Neuron (in vitro differentiated cells): ENCODE measurements around the gene SERPIND1.

Experiments
- H2AFZ ChIP-seq: one replicate; pipeline ENCODE4 v1.6.1; 2013; ENCODE audit warnings: low read depth, mild to moderate bottlenecking, inconsistent platforms, low read length, moderate library complexity
- H3K27me3 ChIP-seq: one replicate; pipeline ENCODE4 v1.6.1; 2013; ENCODE audit warnings: low read length; ENCODE audit not compliant: insufficient read depth
- H3K36me3 ChIP-seq: one replicate; pipeline ENCODE4 v1.6.1; 2013; ENCODE audit warnings: low read length; ENCODE audit not compliant: insufficient read depth
- H3K4me1 ChIP-seq: one replicate; pipeline ENCODE4 v1.6.1; 2013; ENCODE audit warnings: low read length; ENCODE audit not compliant: insufficient read depth
- H3K4me3 ChIP-seq: 2 replicates; pipeline ENCODE4 v1.5.1; 2013; ENCODE audit warnings: mild to moderate bottlenecking, low read length, moderate library complexity
- H3K9me3 ChIP-seq: one replicate; pipeline ENCODE4 v1.6.1; 2013; ENCODE audit warnings: low read length

The SERPIND1 gene

DNA sequence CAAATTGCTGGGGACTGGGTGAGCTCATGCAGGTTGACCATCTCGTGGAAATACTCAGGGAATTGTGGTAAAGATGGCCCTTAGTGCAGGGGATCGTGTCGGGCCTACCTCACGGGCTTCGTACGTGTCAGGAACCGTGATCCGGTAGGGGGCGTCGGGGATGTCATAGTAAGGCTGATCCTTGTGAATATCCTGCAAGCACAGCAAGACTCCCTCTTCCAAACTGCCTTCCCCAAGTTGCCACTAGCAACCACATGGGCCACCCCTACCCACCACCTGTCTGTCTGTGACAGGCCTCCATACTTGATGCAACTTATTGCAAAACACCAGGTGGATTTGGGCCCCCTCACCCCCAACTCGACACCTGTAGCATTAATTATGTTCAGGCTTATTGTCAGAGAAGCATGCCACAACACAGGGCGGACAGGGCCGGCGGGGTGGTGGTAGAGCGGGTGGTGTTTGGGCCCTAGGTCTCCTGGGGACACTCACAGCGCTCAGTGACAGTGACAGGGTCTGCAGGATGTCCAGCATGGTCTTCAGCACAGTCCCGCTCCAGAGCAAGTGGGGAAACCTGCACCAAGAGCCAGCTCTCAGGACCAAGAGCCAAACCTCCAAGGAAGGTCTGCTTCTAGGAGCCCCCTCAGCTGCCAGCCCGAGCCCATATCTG, 22.6 kb upstream of the SERPIND1 start:
- Histone ChIP-seq H2AFZ (no peak overlapping the region), H3K4me1 (no peaks in the 10 kb centered on the region), H3K4me3 (no peak overlapping the region), H3K36me3 (peaks cover 36% of the 10 kb centered on the region), H3K27me3 (no peaks in the 10 kb centered on the region), H3K9me3 (no peaks in the 10 kb centered on the region)

DNA sequence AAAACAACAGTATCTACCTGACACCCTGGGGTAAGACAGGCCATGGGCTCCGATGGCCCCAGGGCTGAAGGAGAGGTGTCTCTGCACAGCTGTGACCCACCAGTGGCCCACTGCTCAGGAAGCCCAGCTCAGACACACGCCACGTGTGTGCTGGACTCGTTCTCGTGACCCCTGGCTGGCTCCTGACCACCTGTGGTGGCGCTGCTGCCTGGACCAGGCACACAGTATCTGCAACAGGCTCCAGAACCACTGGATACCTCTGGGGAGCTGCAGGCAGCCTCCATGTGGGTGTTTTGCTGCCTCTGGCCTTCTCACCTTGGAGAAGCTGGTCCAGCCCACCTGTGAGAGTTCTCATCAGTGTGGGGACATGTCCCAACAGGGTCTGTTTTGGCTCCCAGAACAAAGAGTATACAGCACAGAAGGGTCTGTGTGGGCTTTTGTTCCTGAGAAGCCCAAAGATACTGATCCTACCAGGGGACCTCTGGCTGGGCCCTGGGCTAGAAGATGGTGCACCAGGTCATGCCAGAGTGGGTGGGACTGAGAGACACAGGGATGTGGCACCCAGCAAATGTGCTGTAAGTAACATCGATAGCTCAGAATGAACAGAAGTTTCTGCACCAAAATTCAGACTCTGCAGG, 21.7 kb upstream of the SERPIND1 start:
- Histone ChIP-seq H2AFZ (no peak overlapping the region), H3K4me1 (no peaks in the 10 kb centered on the region), H3K4me3 (no peak overlapping the region), H3K9me3 (no peaks in the 10 kb centered on the region), H3K27me3 (no peaks in the 10 kb centered on the region), H3K36me3 (peaks cover 29% of the 10 kb centered on the region)

DNA sequence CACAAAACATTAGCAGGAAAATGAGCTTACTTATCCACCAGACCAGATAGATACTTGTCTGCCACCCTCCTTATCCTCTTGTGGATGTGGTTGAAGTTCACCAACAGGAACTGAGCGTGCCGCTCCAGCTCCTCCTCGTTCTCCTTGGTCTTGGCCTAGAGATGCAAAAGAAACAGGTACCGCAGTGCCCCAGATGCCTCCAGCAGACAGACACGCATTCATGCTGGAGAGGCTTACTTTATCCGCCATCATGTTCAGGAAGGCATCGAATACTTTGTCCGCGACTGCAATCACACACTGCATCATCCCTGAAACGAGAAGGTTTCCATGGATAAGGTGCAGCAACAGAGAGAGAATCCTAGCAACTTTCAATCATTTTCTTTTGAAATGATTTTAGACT, 21.0 kb upstream of the SERPIND1 start:
- Histone ChIP-seq H2AFZ (no peak overlapping the region), H3K9me3 (no peaks in the 10 kb centered on the region), H3K4me1 (no peaks in the 10 kb centered on the region), H3K36me3 (peaks cover 27% of the 10 kb centered on the region), H3K27me3 (no peaks in the 10 kb centered on the region), H3K4me3 (no peak overlapping the region)

DNA sequence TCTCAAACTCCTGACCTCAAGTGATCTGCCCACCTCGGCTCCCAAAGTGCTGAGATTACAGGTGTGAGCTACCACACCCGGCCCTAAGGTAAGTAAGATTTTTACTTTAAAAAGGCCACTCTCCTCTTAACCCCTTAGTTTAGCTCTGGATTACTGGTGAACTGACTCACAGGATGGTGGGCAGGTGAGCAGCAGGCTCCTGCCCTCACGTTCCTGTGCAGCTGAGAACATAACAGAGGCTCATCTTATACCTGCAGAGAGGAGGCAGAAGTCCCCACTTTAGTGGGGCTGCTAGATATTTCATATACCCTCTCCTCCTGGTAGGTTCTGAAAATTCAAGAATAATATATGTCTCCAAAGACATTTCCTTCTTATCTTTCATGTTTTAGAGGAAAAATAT, 17.1 kb upstream of the SERPIND1 start:
- Histone ChIP-seq H3K9me3 (no peaks in the 10 kb centered on the region), H3K4me1 (no peaks in the 10 kb centered on the region), H3K36me3 (peaks cover 28% of the 10 kb centered on the region), H3K4me3 (no peak overlapping the region), H3K27me3 (no peaks in the 10 kb centered on the region), H2AFZ (no peak overlapping the region)

DNA sequence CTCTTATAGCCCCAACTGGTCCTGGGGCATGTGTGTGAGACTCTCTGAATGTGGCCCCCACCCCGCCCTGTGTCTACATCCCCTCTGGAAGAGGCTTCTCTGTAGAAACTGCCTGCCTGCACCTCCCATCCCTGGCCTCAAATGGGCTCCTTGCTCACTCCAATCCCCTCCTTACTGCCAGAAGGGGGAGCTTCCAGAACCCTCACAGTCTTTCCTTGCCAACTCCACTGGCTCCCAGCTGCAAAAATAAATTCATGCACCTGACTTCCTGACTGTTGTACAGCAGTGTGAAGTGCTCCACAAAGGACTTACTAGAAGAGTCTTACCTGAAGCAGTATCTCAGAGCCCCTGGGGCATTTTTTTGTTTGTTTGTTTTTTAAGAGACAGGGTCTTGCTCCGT, 15.2 kb upstream of the SERPIND1 start:
- Histone ChIP-seq H3K9me3 (no peaks in the 10 kb centered on the region), H3K27me3 (no peaks in the 10 kb centered on the region), H3K4me1 (no peaks in the 10 kb centered on the region), H3K4me3 (no peak overlapping the region), H3K36me3 (peaks cover 30% of the 10 kb centered on the region), H2AFZ (no peak overlapping the region)

DNA sequence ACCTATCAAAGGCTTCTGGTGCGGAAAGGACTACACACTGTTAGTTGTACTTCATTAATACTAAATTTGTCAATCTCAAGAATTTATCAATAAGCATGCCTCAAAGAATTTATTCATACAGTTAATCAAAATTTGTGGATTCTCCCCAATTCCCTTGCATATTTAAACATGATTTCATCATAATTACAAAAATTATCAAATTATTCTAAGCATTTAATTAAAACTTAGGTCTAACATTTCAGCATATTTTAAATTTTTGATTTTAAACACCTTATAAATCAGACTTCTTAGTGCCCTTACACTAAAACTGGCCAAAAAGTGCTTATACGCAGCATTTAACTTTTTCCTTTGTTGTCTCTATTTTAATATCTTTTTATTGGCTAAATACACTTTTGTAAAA, 13.8 kb upstream of the SERPIND1 start:
- Histone ChIP-seq H3K4me3 (no peak overlapping the region), H3K36me3 (peaks cover 42% of the 10 kb centered on the region), H3K27me3 (no peaks in the 10 kb centered on the region), H3K4me1 (no peaks in the 10 kb centered on the region), H2AFZ (no peak overlapping the region), H3K9me3 (no peaks in the 10 kb centered on the region)

DNA sequence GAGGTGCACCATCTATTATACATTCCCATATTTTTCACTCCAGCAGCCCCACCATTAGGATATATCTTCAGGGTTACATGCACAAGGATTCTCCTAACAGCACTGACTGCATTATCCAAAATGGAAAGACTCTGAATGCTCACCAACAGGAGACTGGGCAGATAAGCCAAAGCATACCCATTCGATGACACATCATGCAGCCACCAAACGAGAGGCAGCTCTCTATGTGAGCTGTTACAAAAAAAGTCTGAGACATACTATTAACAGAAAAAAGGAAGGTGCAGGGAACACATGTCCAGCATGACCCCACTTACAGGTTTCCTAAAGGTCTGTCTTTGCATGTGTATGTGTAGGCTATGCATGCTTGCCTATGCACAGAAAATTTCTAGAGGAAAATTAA, 12.4 kb upstream of the SERPIND1 start:
- Histone ChIP-seq H3K4me3 (no peak overlapping the region), H3K27me3 (no peaks in the 10 kb centered on the region), H2AFZ (no peak overlapping the region), H3K36me3 (peaks cover 50% of the 10 kb centered on the region), H3K4me1 (no peaks in the 10 kb centered on the region), H3K9me3 (no peaks in the 10 kb centered on the region)

DNA sequence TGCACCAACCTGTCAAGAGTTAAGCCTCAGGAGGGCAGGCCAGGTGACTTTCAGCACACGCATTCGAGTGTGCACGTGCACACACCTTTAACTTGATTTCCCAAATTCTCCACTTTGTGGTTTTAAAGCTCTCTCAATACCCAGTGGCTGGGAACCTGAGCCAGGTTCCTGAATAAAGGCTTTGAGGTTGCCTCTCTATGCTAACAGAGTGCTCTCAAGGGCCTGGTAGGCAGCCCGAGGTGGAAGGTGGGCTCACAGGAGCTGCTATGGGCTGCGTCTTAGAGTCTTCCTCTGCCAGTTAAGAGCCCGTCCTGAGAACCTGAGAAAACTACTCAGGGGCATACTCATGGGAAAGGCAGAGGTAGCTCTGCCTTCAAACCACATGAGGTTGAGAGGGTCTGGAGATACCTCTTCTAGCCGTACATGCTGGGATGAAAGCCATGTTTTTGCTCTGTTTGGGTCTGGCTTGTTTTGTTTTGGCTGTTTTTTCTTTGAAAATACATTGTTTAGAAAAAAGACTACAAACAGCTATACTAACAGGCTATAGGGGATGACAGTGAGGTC, 11.6 kb upstream of the SERPIND1 start:
- no peaks in the 10 kb centered on the region for H3K4me1 ChIP-seq
- no peak overlapping the region for H3K4me3 ChIP-seq
- no peak overlapping the region for H2AFZ ChIP-seq
- H3K9me3 ChIP-seq = no peaks in the 10 kb centered on the region
- no peaks in the 10 kb centered on the region for H3K27me3 ChIP-seq
- H3K36me3 ChIP-seq = peaks cover 48% of the 10 kb centered on the region

DNA sequence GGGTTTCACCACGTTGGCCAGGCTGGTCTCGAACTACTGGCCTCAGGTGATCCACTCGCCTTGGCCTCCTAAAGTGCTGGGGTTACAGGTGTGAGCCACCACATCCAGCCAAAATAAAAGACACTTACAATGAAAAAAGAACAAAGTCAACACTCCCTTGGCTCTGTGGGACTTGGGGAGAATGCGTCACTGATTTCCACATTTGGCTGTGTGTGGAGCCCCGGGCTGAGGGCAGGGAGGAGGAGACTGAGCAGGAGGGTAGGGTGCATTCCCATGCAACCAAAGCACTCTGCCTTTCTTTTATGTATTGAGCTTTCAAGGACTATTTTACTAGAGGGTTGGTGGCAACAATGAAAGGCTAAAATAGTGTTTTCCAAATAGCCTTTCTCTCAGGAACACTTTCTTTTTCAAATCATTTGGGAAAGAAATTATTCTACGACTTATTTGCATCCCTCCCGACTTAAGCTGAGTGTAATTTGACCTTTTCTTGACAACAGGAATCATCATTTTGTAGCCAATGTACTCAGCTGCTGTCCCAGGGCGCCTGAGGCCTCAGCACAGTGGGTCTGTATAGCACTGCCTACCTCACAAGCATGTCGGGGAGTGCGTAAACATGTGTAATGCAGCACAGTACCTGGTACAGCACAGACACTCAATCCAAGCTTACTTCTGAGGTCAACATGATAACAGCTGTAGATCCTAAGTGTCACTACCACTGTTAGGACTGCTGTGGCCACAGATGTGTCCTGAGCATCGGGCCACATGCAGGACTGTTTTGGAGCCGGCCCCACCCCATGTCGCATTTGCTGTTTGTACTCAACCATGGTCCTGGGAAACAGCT, 10.1 kb upstream of the SERPIND1 start:
- H2AFZ ChIP-seq = no peak overlapping the region

DNA sequence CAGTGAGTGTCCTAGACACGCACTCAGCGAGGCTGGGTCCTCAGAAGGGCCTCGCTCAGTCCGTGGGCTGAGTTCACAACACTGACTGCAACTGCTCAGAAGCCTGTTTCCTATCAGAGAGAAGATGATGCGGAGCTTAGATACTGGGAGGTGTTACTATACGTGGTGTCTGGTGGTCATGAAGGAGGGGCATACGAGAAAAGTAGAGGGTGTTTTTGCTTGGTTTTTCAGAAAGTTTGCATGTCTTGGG, 9.5 kb upstream of the SERPIND1 start:
- Histone ChIP-seq H3K36me3 (peaks cover 43% of the 10 kb centered on the region), H3K4me1 (no peaks in the 10 kb centered on the region), H3K4me3 (no peak overlapping the region), H2AFZ (no peak overlapping the region), H3K9me3 (no peaks in the 10 kb centered on the region), H3K27me3 (no peaks in the 10 kb centered on the region)

More for the DNA sequence above, 10.1 kb upstream of the SERPIND1 start:
- Histone ChIP-seq H3K36me3 (peaks cover 45% of the 10 kb centered on the region), H3K9me3 (no peaks in the 10 kb centered on the region), H3K4me1 (no peaks in the 10 kb centered on the region), H3K4me3 (no peak overlapping the region), H3K27me3 (no peaks in the 10 kb centered on the region)

DNA sequence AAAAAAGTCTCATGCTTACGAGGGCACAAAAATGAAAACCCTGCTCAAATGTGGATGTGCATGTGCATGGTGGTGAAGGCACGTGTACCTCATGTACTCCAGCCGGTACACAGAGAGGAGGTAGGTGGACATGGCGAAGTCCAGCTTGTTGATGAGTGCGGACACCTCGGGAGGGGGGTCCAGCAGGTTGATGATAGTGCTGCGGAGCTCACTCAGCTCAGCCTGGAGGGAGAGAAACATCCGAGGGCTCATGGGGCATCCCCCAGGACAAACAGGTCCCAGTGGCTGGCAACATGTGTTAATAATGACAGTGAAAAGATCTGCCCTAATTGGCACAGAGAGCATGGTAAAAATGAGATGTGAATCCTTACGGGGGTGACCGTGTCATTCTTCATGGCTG, 9.2 kb upstream of the SERPIND1 start:
- no peak overlapping the region for H2AFZ ChIP-seq
- H3K4me3 ChIP-seq = no peak overlapping the region
- peaks cover 43% of the 10 kb centered on the region for H3K36me3 ChIP-seq
- no peaks in the 10 kb centered on the region for H3K4me1 ChIP-seq
- no peaks in the 10 kb centered on the region for H3K27me3 ChIP-seq
- H3K9me3 ChIP-seq = no peaks in the 10 kb centered on the region

DNA sequence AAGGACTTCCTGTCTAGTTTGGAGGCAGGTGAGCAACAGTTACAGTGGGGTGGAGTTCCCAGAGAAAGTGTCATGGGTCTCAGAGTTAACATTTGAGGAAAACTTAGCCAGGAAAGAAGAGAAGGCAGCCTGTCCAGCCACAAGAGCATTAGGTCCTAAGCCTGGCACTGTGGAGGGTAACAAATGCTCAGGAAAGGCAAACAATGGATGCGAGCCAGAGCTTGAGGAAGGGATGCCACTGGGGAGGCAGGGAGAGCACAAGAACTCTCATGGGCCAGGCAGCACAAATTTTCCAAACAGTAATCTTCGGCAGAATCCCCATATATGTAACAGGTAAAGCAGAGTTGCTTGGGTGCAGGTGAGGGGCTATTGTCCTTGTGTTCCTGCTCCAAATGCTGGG, 8.0 kb upstream of the SERPIND1 start:
- Histone ChIP-seq H3K4me1 (no peaks in the 10 kb centered on the region), H3K27me3 (no peaks in the 10 kb centered on the region), H2AFZ (no peak overlapping the region), H3K9me3 (no peaks in the 10 kb centered on the region), H3K36me3 (peaks cover 37% of the 10 kb centered on the region), H3K4me3 (no peak overlapping the region)

DNA sequence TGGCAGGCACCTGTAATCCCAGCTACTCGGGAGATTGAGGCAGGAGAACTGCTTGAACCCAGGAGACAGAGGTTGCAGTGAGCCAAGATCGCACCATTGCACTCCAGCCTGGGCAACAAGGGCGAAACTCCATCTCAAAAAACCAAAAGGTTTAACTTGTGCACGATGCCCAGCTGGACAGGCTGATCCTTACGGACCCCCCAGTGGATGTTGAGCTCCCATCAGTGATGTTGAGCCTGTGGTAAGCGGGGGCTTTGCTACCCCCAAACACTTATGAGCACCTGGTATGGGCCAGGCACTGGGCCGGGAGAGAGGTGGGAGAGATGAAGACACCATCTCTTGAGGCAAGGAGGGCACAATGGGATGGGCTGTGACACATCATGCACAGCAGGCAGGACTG, 7.4 kb upstream of the SERPIND1 start:
- Histone ChIP-seq H3K27me3 (no peaks in the 10 kb centered on the region), H3K9me3 (no peaks in the 10 kb centered on the region), H2AFZ (no peak overlapping the region), H3K4me1 (no peaks in the 10 kb centered on the region), H3K36me3 (peaks cover 32% of the 10 kb centered on the region), H3K4me3 (no peak overlapping the region)
